ENCODE data around the gene SLFNL1. TPM values are rescaled to one million over a fixed set of nuclear protein-coding genes. Genes with fewer than 3 reads are reported as not detected.

The SLFNL1 gene
- polyA plus RNA-seq, 2 of the 4 experiments (the other 2 are of a cell fraction) = 0.01 to 0.03 TPM

GRCh38 chr1:40997096-40997495, 24.4 kb downstream of the SLFNL1 start:
- POLR2A ChIA-PET = no interaction called here
- ATAC-seq = no peak
- Histone ChIP-seq H3K4me1 (peaks cover 78% of the 10 kb centered on the region), H3K4me2 (no peak overlapping the region), H3K27ac (0 out of 6 replicates have a peak overlapping the region, but pooled peaks of 1 of the 2 experiments have one; percentile 26), H3K9me3 (no peaks in the 10 kb centered on the region), H3K4me3 (no peak overlapping the region)
- no peak for FAIRE-seq
- DNase-seq (ENCODE audit: low read depth in 1 of 2, low spot score in 1 of 2) = no peak
- CTCF ChIA-PET = interaction anchor here (1.0 to 1.2 kb wide), 2 partner anchors 17 to 48 kb away, joined by 3 to 4 read pairs; partner anchors contain the start of gene CTPS1
- 81% methylated on average over 8 of the region's 8 CpGs for WGBS (ENCODE audit: missing lambda C conversion rate)
- TF ChIP-seq FOSB (CRISPR knock-in tag; IDR thresholded peaks at IDR 0.05) (no peak), HOXA7 (CRISPR knock-in tag; IDR thresholded peaks at IDR 0.05) (no peak)

GRCh38 chr1:40989066-40989465, 32.5 kb downstream of the SLFNL1 start:
- no peak for FAIRE-seq
- Histone ChIP-seq H3K4me3 (no peak overlapping the region), H3K9me3 (no peaks in the 10 kb centered on the region), H3K4me1 (peaks cover 76% of the 10 kb centered on the region), H3K4me2 (peak overlapping the region; percentile 18; the same call in 1 of the 3 replicates), H3K27ac (peak overlapping the region in 1 of 2 experiments; percentile 52; a peak in 2 of 6 replicates)
- ChIA-PET POLR2A (no interaction called here), CTCF (interaction anchor here (1.7 kb wide), 1 partner anchor 9 kb away, joined by 4 read pairs; the partner anchor contains the start of gene CTPS1)
- WGBS (ENCODE audit: missing lambda C conversion rate) = 97% methylated on average over 5 of the region's 5 CpGs
- ATAC-seq = no peak
- TF ChIP-seq MAZ (IDR thresholded peaks at IDR 0.05; ENCODE audit: borderline replicate concordance, low read depth, low read length) (no peak), ATOH8 (CRISPR knock-in tag; IDR thresholded peaks at IDR 0.05; ENCODE audit: low read depth) (no peak), HOXB13 (CRISPR knock-in tag; IDR thresholded peaks at IDR 0.05; ENCODE audit: low read depth) (no peak), EHF (CRISPR knock-in tag; IDR thresholded peaks at IDR 0.05) (no peak), CHD2 (IDR thresholded peaks at IDR 0.05; ENCODE audit: low read length, partially characterized antibody) (no peak), RARB (CRISPR knock-in tag; IDR thresholded peaks at IDR 0.05) (no peak), BHLHE40 (IDR thresholded peaks at IDR 0.05; ENCODE audit: low read depth, low read length) (no peak), KDM1A (IDR thresholded peaks at IDR 0.05; ENCODE audit: low read depth) (no peak)
- DNase-seq (ENCODE audit: low read depth in 1 of 2, low spot score in 1 of 2) = no peak

GRCh38 chr1:40988280-40988679, 33.2 kb downstream of the SLFNL1 start:
- POLR2A ChIA-PET = no interaction called here
- DNase-seq (ENCODE audit: low read depth in 1 of 2, low spot score in 1 of 2) = no peak
- Histone ChIP-seq H3K4me2 (no peak overlapping the region; the same call in 2 of the 3 replicates), H3K4me3 (no peak overlapping the region), H3K27ac (peak overlapping the region in 1 of 2 experiments; percentile 69; a peak in 1 of 6 replicates), H3K9me3 (no peaks in the 10 kb centered on the region), H3K4me1 (peaks cover 81% of the 10 kb centered on the region)
- 78% methylated on average over 3 of the region's 3 CpGs for WGBS (ENCODE audit: missing lambda C conversion rate)
- no peak for FAIRE-seq
- TF ChIP-seq TP53 (CRISPR knock-in tag; IDR thresholded peaks at IDR 0.05) (no peak), ATOH8 (CRISPR knock-in tag; IDR thresholded peaks at IDR 0.05; ENCODE audit: low read depth) (no peak), HOXB5 (CRISPR knock-in tag; IDR thresholded peaks at IDR 0.05) (no peak), CBX8 (IDR thresholded peaks at IDR 0.05) (no peak), JUN (IDR thresholded peaks at IDR 0.05) (no peak), FOSB (CRISPR knock-in tag; IDR thresholded peaks at IDR 0.05) (no peak), PBX3 (IDR thresholded peaks at IDR 0.05) (no peak), NR3C1 (IDR thresholded peaks at IDR 0.05) (no peak), E2F6 (IDR thresholded peaks at IDR 0.05; ENCODE audit: borderline replicate concordance, low read depth) (no peak), FOXS1 (CRISPR knock-in tag; IDR thresholded peaks at IDR 0.05) (no peak), HOXA7 (CRISPR knock-in tag; IDR thresholded peaks at IDR 0.05) (no peak), HES2 (IDR thresholded peaks at IDR 0.05) (no peak), SREBF2 (IDR thresholded peaks at IDR 0.05) (no peak), RCOR1 (IDR thresholded peaks at IDR 0.05; ENCODE audit: low read depth, low read length) (no peak), TFCP2L1 (CRISPR knock-in tag; IDR thresholded peaks at IDR 0.05) (no peak), JUNB (IDR thresholded peaks at IDR 0.05) (no peak), MAFK (IDR thresholded peaks at IDR 0.05; ENCODE audit: partially characterized antibody) (no peak), CTCF (IDR thresholded peaks at IDR 0.05) (no peak)
- CTCF ChIA-PET = interaction anchor here (1.0 to 1.7 kb wide), 2 partner anchors 8 to 126 kb away, joined by 3 to 4 read pairs; partner anchors contain the start of genes CITED4 and CTPS1
- no peak for ATAC-seq
